GM23338 (cell line): Measurements from ENCODE around the gene JAKMIP2.

Experiments
- CREB1 ChIP-seq: fragments of 250-450 bp; sonication (Bioruptor Pico); IDR thresholded peaks from 2 replicates; pipeline ENCODE4 v1.5.0; 2020; ENCODE audit warnings: low read depth, mild to moderate bottlenecking, moderate library complexity
- EZH2 ChIP-seq: fragments of 200-600 bp; sonication (generic); IDR thresholded peaks from one replicate; pipeline ENCODE4 v1.8.0; 2017; ENCODE audit warnings: antibody characterized with exemption, mild to moderate bottlenecking, low read depth; ENCODE audit not compliant: unreplicated experiment
- EZH2phosphoT487 ChIP-seq: fragments of 200-600 bp; sonication (generic); IDR thresholded peaks from one replicate; pipeline ENCODE4 v1.8.1; 2018; ENCODE audit warnings: antibody characterized with exemption; ENCODE audit not compliant: unreplicated experiment
- JUNB ChIP-seq: IDR thresholded peaks from one replicate; pipeline ENCODE4 v1.6.1; 2016; ENCODE audit warnings: antibody characterized with exemption; ENCODE audit not compliant: unreplicated experiment
- NANOG ChIP-seq: IDR thresholded peaks from 2 replicates; pipeline ENCODE4 v1.6.1; 2016; ENCODE audit warnings: antibody characterized with exemption, borderline replicate concordance
- POLR2AphosphoS5 ChIP-seq: IDR thresholded peaks from 2 replicates; pipeline ENCODE4 v1.6.1; 2016; ENCODE audit warnings: antibody characterized with exemption, low read depth
- TF ChIP-seq, protein P1 (sequence below), 2 experiments: fragments of 200-600 bp in 1 of 2; sonication (generic) in 1 of 2; conservative IDR thresholded peaks; 2 replicates each; pipeline versions ENCODE4 v1.5.1 to v1.6.1; 2016 to 2017; ENCODE audit warnings: antibody characterized with exemption in 2 of 2, low read depth in 2 of 2, mild to moderate bottlenecking in 2 of 2, moderate library complexity in 1 of 2
- TF ChIP-seq, protein P2 (sequence below): IDR thresholded peaks from one replicate; pipeline ENCODE4 v1.6.1; 2018; ENCODE audit warnings: antibody characterized with exemption; ENCODE audit not compliant: unreplicated experiment
- TF ChIP-seq, protein P3 (sequence below): fragments of 250-450 bp; sonication (Bioruptor Pico); IDR thresholded peaks from 2 replicates; pipeline ENCODE4 v1.5.0; 2020; ENCODE audit warnings: mild to moderate bottlenecking, moderate library complexity
- TF ChIP-seq, protein P4 (sequence below): IDR thresholded peaks from 2 replicates; pipeline ENCODE4 v1.6.1; 2016; ENCODE audit warnings: antibody characterized with exemption

DNA sequence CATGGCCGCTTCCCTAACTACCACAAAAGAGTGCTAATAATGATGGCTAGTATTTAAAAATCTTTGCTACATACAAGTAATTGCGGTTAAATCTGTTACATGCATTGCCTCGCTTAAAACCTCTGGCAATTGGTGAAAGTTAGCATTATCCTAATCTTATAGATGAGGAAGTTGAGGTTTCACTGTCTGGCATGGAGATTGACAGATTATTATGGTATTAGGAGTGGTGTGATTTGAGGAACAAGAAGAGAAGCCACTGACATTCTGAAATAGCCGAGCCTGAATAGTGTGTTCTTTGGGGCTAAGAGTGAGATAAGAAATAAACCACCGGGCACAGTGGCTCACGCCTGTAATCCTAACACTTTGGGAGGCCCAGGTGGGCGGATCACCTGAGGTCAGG is 227.4 kb downstream of the JAKMIP2 start:
- TF ChIP-seq POLR2AphosphoS5 (no peak), JUNB (no peak), EZH2 (no peak), EZH2phosphoT487 (no peak), CREB1 (CRISPR knock-in tag) (no peak), NANOG (no peak)
- TF ChIP-seq, protein P1, sequence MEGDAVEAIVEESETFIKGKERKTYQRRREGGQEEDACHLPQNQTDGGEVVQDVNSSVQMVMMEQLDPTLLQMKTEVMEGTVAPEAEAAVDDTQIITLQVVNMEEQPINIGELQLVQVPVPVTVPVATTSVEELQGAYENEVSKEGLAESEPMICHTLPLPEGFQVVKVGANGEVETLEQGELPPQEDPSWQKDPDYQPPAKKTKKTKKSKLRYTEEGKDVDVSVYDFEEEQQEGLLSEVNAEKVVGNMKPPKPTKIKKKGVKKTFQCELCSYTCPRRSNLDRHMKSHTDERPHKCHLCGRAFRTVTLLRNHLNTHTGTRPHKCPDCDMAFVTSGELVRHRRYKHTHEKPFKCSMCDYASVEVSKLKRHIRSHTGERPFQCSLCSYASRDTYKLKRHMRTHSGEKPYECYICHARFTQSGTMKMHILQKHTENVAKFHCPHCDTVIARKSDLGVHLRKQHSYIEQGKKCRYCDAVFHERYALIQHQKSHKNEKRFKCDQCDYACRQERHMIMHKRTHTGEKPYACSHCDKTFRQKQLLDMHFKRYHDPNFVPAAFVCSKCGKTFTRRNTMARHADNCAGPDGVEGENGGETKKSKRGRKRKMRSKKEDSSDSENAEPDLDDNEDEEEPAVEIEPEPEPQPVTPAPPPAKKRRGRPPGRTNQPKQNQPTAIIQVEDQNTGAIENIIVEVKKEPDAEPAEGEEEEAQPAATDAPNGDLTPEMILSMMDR (conservative IDR thresholded peaks at IDR 0.05; ENCODE audit: low read depth in 2 of 2) = no peak
- TF ChIP-seq, protein P2, sequence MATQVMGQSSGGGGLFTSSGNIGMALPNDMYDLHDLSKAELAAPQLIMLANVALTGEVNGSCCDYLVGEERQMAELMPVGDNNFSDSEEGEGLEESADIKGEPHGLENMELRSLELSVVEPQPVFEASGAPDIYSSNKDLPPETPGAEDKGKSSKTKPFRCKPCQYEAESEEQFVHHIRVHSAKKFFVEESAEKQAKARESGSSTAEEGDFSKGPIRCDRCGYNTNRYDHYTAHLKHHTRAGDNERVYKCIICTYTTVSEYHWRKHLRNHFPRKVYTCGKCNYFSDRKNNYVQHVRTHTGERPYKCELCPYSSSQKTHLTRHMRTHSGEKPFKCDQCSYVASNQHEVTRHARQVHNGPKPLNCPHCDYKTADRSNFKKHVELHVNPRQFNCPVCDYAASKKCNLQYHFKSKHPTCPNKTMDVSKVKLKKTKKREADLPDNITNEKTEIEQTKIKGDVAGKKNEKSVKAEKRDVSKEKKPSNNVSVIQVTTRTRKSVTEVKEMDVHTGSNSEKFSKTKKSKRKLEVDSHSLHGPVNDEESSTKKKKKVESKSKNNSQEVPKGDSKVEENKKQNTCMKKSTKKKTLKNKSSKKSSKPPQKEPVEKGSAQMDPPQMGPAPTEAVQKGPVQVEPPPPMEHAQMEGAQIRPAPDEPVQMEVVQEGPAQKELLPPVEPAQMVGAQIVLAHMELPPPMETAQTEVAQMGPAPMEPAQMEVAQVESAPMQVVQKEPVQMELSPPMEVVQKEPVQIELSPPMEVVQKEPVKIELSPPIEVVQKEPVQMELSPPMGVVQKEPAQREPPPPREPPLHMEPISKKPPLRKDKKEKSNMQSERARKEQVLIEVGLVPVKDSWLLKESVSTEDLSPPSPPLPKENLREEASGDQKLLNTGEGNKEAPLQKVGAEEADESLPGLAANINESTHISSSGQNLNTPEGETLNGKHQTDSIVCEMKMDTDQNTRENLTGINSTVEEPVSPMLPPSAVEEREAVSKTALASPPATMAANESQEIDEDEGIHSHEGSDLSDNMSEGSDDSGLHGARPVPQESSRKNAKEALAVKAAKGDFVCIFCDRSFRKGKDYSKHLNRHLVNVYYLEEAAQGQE = no peak
- TF ChIP-seq, protein P3, sequence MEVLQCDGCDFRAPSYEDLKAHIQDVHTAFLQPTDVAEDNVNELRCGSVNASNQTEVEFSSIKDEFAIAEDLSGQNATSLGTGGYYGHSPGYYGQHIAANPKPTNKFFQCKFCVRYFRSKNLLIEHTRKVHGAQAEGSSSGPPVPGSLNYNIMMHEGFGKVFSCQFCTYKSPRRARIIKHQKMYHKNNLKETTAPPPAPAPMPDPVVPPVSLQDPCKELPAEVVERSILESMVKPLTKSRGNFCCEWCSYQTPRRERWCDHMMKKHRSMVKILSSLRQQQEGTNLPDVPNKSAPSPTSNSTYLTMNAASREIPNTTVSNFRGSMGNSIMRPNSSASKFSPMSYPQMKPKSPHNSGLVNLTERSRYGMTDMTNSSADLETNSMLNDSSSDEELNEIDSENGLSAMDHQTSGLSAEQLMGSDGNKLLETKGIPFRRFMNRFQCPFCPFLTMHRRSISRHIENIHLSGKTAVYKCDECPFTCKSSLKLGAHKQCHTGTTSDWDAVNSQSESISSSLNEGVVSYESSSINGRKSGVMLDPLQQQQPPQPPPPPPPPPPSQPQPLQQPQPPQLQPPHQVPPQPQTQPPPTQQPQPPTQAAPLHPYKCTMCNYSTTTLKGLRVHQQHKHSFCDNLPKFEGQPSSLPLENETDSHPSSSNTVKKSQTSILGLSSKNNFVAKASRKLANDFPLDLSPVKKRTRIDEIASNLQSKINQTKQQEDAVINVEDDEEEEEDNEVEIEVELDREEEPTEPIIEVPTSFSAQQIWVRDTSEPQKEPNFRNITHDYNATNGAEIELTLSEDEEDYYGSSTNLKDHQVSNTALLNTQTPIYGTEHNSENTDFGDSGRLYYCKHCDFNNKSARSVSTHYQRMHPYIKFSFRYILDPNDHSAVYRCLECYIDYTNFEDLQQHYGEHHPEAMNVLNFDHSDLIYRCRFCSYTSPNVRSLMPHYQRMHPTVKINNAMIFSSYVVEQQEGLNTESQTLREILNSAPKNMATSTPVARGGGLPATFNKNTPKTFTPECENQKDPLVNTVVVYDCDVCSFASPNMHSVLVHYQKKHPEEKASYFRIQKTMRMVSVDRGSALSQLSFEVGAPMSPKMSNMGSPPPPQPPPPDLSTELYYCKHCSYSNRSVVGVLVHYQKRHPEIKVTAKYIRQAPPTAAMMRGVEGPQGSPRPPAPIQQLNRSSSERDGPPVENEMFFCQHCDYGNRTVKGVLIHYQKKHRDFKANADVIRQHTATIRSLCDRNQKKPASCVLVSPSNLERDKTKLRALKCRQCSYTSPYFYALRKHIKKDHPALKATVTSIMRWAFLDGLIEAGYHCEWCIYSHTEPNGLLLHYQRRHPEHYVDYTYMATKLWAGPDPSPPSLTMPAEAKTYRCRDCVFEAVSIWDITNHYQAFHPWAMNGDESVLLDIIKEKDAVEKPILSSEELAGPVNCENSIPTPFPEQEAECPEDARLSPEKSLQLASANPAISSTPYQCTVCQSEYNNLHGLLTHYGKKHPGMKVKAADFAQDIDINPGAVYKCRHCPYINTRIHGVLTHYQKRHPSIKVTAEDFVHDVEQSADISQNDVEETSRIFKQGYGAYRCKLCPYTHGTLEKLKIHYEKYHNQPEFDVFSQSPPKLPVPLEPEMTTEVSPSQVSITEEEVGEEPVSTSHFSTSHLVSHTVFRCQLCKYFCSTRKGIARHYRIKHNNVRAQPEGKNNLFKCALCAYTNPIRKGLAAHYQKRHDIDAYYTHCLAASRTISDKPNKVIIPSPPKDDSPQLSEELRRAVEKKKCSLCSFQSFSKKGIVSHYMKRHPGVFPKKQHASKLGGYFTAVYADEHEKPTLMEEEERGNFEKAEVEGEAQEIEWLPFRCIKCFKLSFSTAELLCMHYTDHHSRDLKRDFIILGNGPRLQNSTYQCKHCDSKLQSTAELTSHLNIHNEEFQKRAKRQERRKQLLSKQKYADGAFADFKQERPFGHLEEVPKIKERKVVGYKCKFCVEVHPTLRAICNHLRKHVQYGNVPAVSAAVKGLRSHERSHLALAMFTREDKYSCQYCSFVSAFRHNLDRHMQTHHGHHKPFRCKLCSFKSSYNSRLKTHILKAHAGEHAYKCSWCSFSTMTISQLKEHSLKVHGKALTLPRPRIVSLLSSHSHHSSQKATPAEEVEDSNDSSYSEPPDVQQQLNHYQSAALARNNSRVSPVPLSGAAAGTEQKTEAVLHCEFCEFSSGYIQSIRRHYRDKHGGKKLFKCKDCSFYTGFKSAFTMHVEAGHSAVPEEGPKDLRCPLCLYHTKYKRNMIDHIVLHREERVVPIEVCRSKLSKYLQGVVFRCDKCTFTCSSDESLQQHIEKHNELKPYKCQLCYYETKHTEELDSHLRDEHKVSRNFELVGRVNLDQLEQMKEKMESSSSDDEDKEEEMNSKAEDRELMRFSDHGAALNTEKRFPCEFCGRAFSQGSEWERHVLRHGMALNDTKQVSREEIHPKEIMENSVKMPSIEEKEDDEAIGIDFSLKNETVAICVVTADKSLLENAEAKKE (CRISPR knock-in tag) = no peak
- TF ChIP-seq, protein P4, sequence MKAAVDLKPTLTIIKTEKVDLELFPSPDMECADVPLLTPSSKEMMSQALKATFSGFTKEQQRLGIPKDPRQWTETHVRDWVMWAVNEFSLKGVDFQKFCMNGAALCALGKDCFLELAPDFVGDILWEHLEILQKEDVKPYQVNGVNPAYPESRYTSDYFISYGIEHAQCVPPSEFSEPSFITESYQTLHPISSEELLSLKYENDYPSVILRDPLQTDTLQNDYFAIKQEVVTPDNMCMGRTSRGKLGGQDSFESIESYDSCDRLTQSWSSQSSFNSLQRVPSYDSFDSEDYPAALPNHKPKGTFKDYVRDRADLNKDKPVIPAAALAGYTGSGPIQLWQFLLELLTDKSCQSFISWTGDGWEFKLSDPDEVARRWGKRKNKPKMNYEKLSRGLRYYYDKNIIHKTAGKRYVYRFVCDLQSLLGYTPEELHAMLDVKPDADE = no peak
